ENCODE measurements around the gene AKT1S1. TPM values are rescaled to one million over a fixed set of nuclear protein-coding genes. Genes with fewer than 3 reads are reported as not detected.

AKT1S1 gene
- total and polyA plus RNA-seq, 2 donors (not counting 1 experiment from before 2014, with no cell fraction given) = 16.6 to 23.0 TPM

DNA sequence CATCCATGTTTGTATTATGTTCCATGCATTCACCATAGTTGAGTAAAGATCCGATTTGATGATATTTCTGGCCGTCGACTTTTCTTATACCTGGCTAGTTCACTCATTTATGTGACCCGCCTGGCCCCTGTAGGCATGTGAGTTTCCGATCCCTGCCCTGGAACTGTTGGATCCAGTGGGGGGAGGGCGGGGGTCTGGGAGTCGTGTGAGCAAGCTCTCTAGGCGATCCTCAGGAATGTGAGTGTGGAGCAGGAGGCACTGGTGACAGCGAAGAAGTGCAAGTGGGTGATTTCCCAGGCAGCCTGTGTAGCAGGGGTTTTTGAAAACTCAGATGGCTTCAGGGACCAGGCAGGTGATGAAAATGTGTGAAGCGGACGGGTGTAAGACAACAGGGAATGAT, 36.8 kb downstream of the AKT1S1 start:
- H3K36me3 ChIP-seq (replicated peaks in 1 of 2; ENCODE audit: control extremely low read depth in 1 of 2, control insufficient read depth in 1 of 2, extremely low read depth in 1 of 2, insufficient read depth in 2 of 2, low read length in 1 of 2) = peaks cover 0 to 44% of the 10 kb centered on the region in 2 experiments
- peak overlapping the region; percentile 71 for H3K27ac Mint-ChIP-seq

GRCh38 chr19:49839713-49840112, 37.4 kb downstream of the AKT1S1 start:
- ATAC-seq (ENCODE audit: low read depth) = no peak
- H3K9ac ChIP-seq (ENCODE audit: low read length) = no peak overlapping the region
- ChIA-PET POLR2A (no interaction called here), CTCF (no interaction called here)
- H3K27me3 Mint-ChIP-seq = no peaks in the 10 kb centered on the region
- H3K4me1 Mint-ChIP-seq = peaks cover 26% of the 10 kb centered on the region
- H3K4me1 ChIP-seq (ENCODE audit: control insufficient read depth in 2 of 2, insufficient read depth in 2 of 2, low read length in 2 of 2) = peaks cover 23 to 30% of the 10 kb centered on the region in 2 donors
- no peak overlapping the region for H3K4me3 ChIP-seq (ENCODE audit: control extremely low read depth in 1 of 5, extremely low read depth in 1 of 5, insufficient read depth in 1 of 5, low read depth in 2 of 5, low read length in 4 of 5)
- no peak overlapping the region for H3K27ac ChIP-seq (ENCODE audit: low read length in 2 of 2)
- no peak for DNase-seq
- no peaks in the 10 kb centered on the region for H3K9me3 ChIP-seq (ENCODE audit: control extremely low read depth in 1 of 3, control insufficient read depth in 2 of 3, insufficient read depth in 1 of 3, low read length in 2 of 3)
- H3K9me3 Mint-ChIP-seq (ENCODE audit: insufficient read depth) = no peaks in the 10 kb centered on the region
- no peak for TF ChIP-seq EZH2 (IDR thresholded peaks at IDR 0.05; ENCODE audit: borderline replicate concordance, insufficient read depth, low read depth, low read length, poor library complexity, severe bottlenecking)
- TF ChIP-seq, protein P1, sequence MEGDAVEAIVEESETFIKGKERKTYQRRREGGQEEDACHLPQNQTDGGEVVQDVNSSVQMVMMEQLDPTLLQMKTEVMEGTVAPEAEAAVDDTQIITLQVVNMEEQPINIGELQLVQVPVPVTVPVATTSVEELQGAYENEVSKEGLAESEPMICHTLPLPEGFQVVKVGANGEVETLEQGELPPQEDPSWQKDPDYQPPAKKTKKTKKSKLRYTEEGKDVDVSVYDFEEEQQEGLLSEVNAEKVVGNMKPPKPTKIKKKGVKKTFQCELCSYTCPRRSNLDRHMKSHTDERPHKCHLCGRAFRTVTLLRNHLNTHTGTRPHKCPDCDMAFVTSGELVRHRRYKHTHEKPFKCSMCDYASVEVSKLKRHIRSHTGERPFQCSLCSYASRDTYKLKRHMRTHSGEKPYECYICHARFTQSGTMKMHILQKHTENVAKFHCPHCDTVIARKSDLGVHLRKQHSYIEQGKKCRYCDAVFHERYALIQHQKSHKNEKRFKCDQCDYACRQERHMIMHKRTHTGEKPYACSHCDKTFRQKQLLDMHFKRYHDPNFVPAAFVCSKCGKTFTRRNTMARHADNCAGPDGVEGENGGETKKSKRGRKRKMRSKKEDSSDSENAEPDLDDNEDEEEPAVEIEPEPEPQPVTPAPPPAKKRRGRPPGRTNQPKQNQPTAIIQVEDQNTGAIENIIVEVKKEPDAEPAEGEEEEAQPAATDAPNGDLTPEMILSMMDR (IDR thresholded peaks at IDR 0.05) = no peak
- H3K36me3 ChIP-seq (replicated peaks in 1 of 2; ENCODE audit: control extremely low read depth in 1 of 2, control insufficient read depth in 1 of 2, extremely low read depth in 1 of 2, insufficient read depth in 2 of 2, low read length in 1 of 2) = peaks cover 0 to 50% of the 10 kb centered on the region in 2 experiments
- intact Hi-C loops (cut with micrococcal nuclease) = no loop called here
- no peak overlapping the region for H3K4me2 ChIP-seq (replicated peaks; ENCODE audit: low read depth, low read length, poor library complexity, severe bottlenecking)
- no peak overlapping the region for H3K27ac Mint-ChIP-seq
- H2AFZ ChIP-seq (ENCODE audit: insufficient read depth, low read depth, low read length, poor library complexity, severe bottlenecking) = no peak overlapping the region
- no peaks in the 10 kb centered on the region for H3K79me2 ChIP-seq (ENCODE audit: control insufficient read depth, insufficient read depth, low read length)
- no peaks in the 10 kb centered on the region for H3K27me3 ChIP-seq (replicated peaks in 1 of 4; ENCODE audit: control extremely low read depth in 1 of 4, control insufficient read depth in 3 of 4, insufficient read depth in 4 of 4, low read length in 3 of 4)
- WGBS (ENCODE audit: insufficient coverage) = over 99% methylated on average over 11 of the region's 11 CpGs
- H3K4me3 Mint-ChIP-seq = no peak overlapping the region
- H4K20me1 ChIP-seq (ENCODE audit: control insufficient read depth, insufficient read depth, low read length, poor library complexity, severe bottlenecking) = no peaks in the 10 kb centered on the region

More for the DNA sequence above, 36.8 kb downstream of the AKT1S1 start:
- no peaks in the 10 kb centered on the region for H3K79me2 ChIP-seq (ENCODE audit: control insufficient read depth, insufficient read depth, low read length)
- no peak overlapping the region for H3K4me2 ChIP-seq (replicated peaks; ENCODE audit: low read depth, low read length, poor library complexity, severe bottlenecking)
- no peaks in the 10 kb centered on the region for H4K20me1 ChIP-seq (ENCODE audit: control insufficient read depth, insufficient read depth, low read length, poor library complexity, severe bottlenecking)
- no peaks in the 10 kb centered on the region for H3K27me3 Mint-ChIP-seq
- no peaks in the 10 kb centered on the region for H3K9me3 Mint-ChIP-seq (ENCODE audit: insufficient read depth)
- no peak for DNase-seq
- H3K9ac ChIP-seq (ENCODE audit: low read length) = no peak overlapping the region
- H3K4me3 ChIP-seq (ENCODE audit: control extremely low read depth in 1 of 5, extremely low read depth in 1 of 5, insufficient read depth in 1 of 5, low read depth in 2 of 5, low read length in 4 of 5) = no peak overlapping the region
- H3K9me3 ChIP-seq (ENCODE audit: control extremely low read depth in 1 of 3, control insufficient read depth in 2 of 3, insufficient read depth in 1 of 3, low read length in 2 of 3) = no peaks in the 10 kb centered on the region
- H3K27me3 ChIP-seq (replicated peaks in 1 of 4; ENCODE audit: control extremely low read depth in 1 of 4, control insufficient read depth in 3 of 4, insufficient read depth in 4 of 4, low read length in 3 of 4) = no peaks in the 10 kb centered on the region
- 95% methylated on average over 11 of the region's 11 CpGs for WGBS (ENCODE audit: insufficient coverage)
- H3K4me3 Mint-ChIP-seq = no peak overlapping the region
- H2AFZ ChIP-seq (ENCODE audit: insufficient read depth, low read depth, low read length, poor library complexity, severe bottlenecking) = no peak overlapping the region
- peaks cover 32% of the 10 kb centered on the region for H3K4me1 Mint-ChIP-seq
- no peak for TF ChIP-seq EZH2 (IDR thresholded peaks at IDR 0.05; ENCODE audit: borderline replicate concordance, insufficient read depth, low read depth, low read length, poor library complexity, severe bottlenecking)
- TF ChIP-seq, protein P1 (IDR thresholded peaks at IDR 0.05) = no peak
- no peak for ATAC-seq (ENCODE audit: low read depth)
- CTCF ChIA-PET = no interaction called here
- peaks cover 29 to 36% of the 10 kb centered on the region in 2 donors for H3K4me1 ChIP-seq (ENCODE audit: control insufficient read depth in 2 of 2, insufficient read depth in 2 of 2, low read length in 2 of 2)
- intact Hi-C loops (cut with micrococcal nuclease) = no loop called here
- POLR2A ChIA-PET = no interaction called here
- no peak overlapping the region for H3K27ac ChIP-seq (ENCODE audit: low read length in 2 of 2)
